A673 (cell line): ENCODE data around the gene THAP12.

Experiments used
- CTCF ChIP-seq: fragments of 300-800, 200-600 bp; sonication (generic); conservative IDR thresholded peaks from 2 replicates; pipeline ENCODE4 v1.5.1; 2017; ENCODE audit warnings: low read depth, mild to moderate bottlenecking, antibody characterized with exemption, low read length, moderate library complexity, mixed read lengths
- EZH2 ChIP-seq: fragments of 200-600 bp; sonication (generic); IDR thresholded peaks from 2 replicates; pipeline ENCODE4 v1.6.1; 2017; ENCODE audit warnings: borderline replicate concordance, low read depth, mild to moderate bottlenecking, mixed read lengths, antibody characterized with exemption, low read length; ENCODE audit not compliant: poor library complexity, severe bottlenecking

GRCh38 chr11:76313271-76313670 lies 67.7 kb downstream of the THAP12 start:
- TF ChIP-seq CTCF (no peak), EZH2 (no peak)
